ENCODE data around the gene HCFC1.

DNA sequence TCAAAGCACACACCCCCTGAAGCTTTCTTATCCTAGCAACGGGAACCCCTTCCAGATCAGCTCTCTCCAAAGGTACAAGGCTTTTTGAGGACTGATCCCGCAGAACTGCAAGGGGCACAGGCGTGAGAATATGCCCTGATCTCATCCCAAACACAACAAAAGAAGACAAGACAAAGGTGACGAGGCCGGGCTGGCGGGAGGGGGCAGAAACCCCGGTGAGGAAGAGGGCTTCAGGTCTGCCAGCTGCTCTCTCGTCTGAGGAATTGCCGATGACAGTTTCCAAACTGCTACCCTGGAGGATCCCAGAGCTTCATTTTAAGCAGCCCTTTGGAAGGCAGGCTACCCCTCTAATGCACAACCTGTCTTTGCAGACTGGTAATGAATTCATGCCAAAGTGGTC lies 3.4 kb downstream of the HCFC1 start:
- TF ChIP-seq, protein P1, sequence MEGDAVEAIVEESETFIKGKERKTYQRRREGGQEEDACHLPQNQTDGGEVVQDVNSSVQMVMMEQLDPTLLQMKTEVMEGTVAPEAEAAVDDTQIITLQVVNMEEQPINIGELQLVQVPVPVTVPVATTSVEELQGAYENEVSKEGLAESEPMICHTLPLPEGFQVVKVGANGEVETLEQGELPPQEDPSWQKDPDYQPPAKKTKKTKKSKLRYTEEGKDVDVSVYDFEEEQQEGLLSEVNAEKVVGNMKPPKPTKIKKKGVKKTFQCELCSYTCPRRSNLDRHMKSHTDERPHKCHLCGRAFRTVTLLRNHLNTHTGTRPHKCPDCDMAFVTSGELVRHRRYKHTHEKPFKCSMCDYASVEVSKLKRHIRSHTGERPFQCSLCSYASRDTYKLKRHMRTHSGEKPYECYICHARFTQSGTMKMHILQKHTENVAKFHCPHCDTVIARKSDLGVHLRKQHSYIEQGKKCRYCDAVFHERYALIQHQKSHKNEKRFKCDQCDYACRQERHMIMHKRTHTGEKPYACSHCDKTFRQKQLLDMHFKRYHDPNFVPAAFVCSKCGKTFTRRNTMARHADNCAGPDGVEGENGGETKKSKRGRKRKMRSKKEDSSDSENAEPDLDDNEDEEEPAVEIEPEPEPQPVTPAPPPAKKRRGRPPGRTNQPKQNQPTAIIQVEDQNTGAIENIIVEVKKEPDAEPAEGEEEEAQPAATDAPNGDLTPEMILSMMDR (IDR thresholded peaks at IDR 0.05; ENCODE audit: low read depth, low read length, poor library complexity, severe bottlenecking) = no peak
- no peak for TF ChIP-seq EZH2phosphoT487 (IDR thresholded peaks at IDR 0.05; ENCODE audit: borderline replicate concordance, low read length)
